Measurements from ENCODE around the gene HLF.

- TF ChIP-seq POLR2A (IDR thresholded peaks at IDR 0.05) (no peak), CTCF (IDR thresholded peaks at IDR 0.05) (no peak), POLR2AphosphoS5 (IDR thresholded peaks at IDR 0.05) (no peak)
These were observed 1.5 kb downstream of the HLF start for GRCh38 chr17:55266051-55266957.
